Mammary epithelial cell (primary cell): ENCODE results near the gene CSNK2A3.

Experiments
- CTCF ChIP-seq, 2 donors: IDR thresholded peaks in 1 of 2; conservative IDR thresholded peaks in 1 of 2; 2 replicates each; pipeline ENCODE4 v1.5.1; 2011 to 2012; ENCODE audit warnings: inconsistent platforms in 2 of 2, low read length in 2 of 2, mild to moderate bottlenecking in 2 of 2, control low read depth in 1 of 2, low read depth in 1 of 2; ENCODE audit not compliant: insufficient read depth in 1 of 2; ENCODE audit errors: extremely low read depth in 1 of 2
- EZH2 ChIP-seq: IDR thresholded peaks from 2 replicates; pipeline ENCODE4 v1.6.1; 2012; ENCODE audit warnings: low read length, inconsistent platforms, borderline replicate concordance

- no peak for TF ChIP-seq EZH2
- no peak for TF ChIP-seq CTCF (conservative IDR thresholded peaks at IDR 0.05 in 1 of 2, IDR thresholded peaks at IDR 0.05 in 1 of 2; ENCODE audit: extremely low read depth in 1 of 2, insufficient read depth in 1 of 2, low read depth in 1 of 2, low read length in 2 of 2)
Observed at GRCh38 chr11:11335043-11335442, 18.0 kb downstream of the CSNK2A3 start.
